Measurements from ENCODE around the gene TNP1.

The TNP1 gene

DNA sequence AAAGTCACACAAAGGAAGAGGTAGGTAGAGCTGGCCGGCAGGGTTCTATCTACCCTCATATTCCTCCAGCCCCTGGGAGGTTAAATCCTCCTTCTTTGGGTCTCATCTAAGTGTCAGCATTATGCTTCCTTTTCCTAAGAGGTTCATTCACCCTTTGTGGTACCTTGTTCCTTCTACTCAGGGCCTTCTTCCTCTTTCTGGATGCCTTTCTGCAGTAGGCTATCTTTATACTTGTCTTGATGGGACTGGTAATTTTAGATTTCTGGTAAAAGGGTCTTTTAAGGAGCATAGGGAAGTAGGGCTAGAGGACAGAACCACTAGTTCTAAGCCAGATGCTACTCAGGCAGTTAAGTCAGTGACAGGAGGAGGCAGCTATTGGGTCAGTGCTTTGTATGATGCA lies 13.7 kb upstream of the TNP1 start:
- DNase-seq (ENCODE audit: low read depth in 2 of 2) = no peak

DNA sequence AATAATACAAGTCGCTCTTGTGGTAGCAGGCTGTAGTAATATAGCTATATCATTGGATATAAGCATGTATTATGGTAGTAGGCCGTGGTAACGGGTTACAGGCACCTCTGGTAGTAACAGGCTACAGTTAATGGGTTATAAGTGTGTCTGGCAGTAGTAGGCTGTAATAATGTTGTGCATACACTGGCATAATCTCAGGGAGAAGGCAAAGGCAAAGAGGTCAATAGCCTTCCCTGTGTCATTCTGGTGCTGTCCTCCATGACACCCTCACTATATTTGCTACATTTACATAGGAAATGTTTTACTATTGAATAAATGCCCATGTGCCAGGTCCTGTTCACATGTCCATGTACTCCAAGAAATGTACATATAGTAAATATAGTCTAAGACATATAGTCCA lies 12.8 kb upstream of the TNP1 start:
- no peak for DNase-seq (ENCODE audit: low read depth in 2 of 2)

DNA sequence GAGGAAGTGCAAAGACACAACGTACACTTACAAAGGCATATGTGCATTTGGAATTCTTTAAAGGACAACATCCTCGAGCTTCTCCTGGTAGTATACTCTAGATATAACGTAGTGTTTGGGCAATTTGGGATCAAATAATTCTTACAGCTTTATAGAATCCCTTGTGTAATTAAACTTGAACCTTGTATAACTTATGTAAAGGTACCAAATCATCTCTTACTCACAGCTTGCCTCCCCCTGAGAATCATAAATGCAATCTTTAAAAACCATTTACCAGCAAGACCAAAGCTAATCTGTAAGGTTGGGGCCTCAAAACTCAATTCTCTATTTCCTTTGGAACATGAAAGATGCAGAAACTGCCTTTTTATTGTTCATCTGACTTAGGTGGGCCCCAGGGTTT lies 12.2 kb upstream of the TNP1 start:
- DNase-seq (ENCODE audit: low read depth in 2 of 2) = no peak

DNA sequence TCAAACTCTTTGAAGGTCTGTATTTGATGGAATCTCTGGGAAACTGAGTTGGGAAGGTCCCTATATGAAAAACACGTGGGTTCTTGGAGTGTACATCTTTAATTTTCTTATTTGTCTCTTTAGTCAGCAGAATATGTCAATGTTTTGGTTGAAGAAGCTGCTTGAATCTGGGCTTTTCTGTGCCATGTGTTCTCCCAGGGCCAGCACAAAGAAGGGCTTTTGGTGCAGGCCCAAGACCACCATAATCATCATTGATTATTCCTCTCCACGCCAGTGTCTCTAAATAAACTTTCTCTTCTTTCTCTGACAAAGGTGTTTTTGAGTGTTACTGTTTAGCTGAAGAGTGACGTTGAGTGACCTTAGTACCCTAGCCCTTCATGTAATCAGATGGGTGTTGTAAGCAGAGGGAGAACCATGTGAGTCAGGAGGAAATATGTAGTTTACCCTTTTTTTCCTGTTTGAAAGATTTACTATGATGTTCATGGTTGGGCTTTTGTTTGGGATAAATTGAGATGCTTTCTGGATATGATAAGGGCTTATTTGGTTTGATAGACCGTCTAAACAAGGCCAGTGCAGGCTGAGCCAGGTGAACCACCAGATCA lies 11.6 kb upstream of the TNP1 start:
- no peak for DNase-seq (ENCODE audit: low read depth in 2 of 2)

DNA sequence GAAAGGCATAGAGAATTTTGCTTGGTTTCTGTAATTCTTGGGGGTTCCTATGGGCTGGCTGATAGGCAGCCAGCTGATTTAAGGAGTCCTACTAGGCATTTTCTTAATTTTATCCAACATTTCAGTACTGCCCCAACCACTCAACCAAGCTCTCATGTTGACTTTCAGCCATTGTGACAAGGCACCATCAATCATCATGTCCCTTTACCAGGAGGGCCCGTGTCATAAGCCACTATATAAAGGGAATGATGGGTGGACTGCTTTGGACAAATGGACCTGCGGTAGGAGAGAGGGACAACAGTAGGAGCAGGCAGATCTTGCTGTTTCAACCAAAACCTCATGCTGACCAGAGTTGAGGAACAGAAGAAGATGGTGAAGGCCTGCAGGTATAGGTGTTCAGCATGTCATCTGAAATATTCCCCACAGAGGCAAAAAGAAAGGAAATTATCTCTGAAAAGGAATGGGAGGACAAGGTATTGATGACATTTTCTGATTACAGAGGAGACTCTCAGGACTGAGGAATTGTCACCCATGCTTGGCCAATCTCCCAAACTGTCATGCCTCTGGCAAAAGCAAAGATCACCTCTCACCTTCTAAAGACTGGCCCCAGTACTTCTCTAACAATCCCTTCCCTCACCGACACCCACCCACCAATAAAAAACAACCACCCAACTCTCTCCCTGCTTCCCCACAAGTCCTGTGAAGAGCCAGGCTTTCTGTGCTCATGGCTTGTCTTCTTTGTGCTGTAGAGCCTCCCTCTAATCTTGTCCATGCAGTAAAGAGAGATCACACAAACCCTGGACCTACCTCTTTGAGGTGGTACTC lies 10.9 kb upstream of the TNP1 start:
- no peak for DNase-seq (ENCODE audit: low read depth in 2 of 2)

DNA sequence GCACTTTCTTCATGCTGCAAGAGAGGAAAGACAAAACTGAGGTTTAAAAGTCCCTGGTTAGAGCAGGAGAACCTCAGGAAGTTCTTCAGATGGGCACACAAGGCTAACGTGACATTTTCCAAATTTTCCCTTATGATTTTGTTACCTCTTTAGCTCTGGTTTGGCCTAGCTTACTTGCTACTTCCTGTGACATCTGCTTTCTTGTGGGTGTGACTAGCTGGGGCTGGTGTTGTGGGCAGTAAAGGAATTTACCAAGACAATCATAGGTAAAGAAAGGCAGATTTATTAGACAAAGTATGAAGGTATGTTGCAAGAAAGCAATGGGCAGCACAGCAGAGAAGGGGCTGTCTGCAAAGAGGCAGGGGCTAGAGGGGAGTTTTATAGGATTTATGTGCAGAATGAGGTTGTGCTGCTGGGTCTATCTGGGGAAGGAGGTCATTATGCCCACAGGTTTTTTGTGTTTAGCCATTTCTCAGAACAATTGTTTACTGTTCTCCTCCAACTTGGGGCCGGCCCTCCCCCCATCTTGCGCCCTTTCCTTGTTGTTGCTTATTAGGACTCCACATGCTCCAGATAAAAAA lies 6.7 kb upstream of the TNP1 start:
- no peak for DNase-seq (ENCODE audit: low read depth in 2 of 2)

DNA sequence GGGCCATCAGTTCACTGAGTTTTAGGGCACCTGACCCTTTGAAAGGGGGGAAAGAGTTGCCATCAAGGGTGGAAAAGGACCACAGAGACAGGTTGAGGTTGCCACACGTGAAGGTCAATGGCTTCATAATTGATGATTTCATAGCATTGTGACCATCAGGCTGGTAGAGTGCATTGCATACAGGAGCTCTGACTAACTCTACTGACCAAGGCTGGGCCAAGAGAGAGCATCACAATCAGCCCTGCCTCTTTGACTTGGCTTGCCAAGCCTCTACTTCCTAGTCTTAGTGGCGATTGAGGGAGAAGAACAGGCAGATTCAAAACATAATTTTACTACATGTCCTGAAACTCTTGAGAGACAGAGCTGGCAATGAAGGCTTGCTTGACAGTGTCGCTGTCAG lies 5.8 kb upstream of the TNP1 start:
- no peak for DNase-seq (ENCODE audit: low read depth in 2 of 2)

DNA sequence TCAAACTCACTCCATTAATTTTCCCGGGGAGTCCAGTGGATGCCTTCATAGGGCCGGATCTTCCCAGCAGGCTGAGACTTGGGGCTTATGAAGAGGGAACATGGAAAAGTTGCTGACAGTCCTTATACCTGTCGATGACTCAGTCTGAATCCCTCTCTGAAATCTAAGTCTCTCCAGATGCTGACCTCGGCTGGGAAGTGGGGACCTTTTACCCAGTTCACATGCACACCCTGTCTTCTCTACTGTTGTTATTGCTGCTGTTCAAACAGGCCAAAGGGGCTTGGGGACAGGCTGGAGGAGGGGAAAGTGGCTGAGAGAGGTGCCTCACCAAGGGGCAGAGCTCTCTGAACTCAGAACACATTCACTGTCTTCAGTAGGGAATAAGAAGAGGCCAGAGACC lies 4.1 kb upstream of the TNP1 start:
- DNase-seq (ENCODE audit: low read depth in 2 of 2) = no peak

DNA sequence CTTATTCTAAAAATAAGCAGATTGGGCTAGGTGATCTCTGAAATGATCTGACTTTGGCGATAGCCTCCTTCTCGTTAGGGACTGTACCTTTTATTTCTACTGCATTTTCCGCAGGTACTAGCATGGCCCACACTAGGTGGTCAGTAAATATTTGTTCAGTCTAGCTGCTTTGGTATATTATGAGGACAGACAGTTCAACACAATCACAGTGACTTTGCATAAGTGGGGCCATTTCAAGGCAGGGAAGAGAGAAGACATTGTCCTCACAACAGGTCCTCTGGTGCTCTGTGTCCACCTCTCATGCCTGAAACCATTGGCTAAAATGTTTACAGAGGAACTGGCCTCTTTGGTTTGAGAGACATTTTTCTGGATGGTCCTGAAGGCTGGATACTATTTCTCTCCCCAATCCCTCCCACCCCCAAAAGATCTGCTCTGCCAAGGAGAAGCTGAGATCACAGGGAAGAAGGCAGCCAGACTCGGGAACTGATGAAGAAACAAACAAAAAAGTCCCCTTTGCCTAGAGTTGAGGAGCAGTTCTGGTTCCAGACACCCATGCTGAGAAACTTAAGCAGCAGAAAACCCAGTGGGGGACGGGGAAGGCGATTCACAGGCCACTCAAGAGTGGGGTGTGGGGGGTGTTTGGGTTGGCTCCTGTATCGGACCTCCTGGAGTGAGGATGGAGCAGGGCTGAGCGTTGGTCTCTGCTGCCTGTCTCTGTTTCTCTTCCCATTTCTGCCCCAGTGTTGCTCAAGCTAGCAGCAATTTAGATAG lies 2.9 kb upstream of the TNP1 start:
- DNase-seq (ENCODE audit: low read depth in 2 of 2) = no peak

DNA sequence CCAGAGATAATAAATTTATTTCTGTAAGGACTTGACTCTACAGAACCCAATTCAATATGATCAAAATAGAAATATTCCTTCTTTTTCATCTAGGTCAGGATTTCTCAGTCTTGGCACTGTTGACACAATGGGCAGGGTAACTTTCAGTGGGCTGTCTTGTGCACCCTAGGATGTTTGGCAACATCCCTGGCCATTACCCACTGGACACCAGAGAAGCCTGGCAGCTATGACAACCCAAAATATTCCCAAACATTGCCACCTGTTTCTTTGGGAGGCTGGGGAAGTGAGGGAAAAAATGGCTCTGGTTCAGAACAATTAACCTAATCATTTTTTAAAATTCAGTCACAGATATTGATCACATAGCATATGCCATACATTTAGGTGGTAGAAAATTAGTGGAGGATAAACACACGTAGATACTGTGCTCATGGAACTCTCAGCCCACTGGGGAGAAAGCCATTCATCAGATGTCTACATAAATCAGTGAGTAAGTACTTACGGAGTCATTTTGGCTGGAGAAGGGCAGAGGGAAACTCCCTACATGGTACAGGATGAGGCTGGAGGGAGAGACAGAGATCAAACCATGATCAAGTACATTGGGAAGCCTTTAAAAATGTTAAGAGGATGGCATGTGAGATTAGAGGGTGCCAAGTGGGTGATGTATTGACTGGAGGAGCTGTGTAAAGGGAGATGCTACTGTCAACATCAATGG lies 718 bp upstream of the TNP1 start:
- DNase-seq (ENCODE audit: low read depth in 2 of 2) = no peak

DNA sequence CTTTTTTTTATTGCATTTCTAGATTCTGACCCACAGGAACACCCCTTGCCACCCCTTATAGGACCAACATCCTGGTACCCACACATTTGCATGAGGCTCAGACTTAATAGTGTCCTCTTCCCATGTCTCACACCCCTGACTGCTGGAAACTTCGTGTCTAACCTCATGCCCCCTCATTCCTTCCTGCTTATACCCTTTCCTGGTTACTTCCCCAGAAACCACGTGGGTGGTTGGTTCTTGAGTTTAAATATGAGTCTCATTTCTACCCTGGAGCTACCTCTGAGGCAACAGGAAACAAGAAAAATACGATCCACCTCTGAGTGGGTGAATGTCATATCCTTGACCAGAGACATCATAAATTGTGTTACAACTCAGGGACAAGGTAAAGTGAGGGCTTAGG lies 1.6 kb downstream of the TNP1 start:
- no peak for DNase-seq (ENCODE audit: low read depth in 2 of 2)

DNA sequence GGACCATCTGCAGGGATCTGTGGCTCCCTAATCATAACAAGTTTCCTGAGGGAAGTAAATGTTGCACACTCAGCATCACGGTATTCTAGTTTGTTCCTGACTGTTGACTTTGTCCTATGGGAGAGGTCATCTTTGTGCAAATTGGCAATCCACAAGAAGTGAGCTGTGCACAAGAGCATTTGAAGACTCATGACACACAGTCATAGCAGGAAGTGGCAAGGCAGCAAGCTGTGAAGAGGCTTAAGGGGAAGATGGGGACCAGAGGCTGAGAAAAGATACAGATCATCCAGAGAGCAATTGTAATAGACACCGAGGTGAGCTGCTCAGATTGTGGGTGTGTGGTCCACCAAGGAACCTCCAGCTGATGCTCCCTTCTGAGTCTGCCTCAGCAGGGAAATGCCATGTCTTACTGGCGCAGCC lies 2.7 kb downstream of the TNP1 start:
- peak; percentile 12 to 20 for DNase-seq (ENCODE audit: low read depth in 2 of 2)

DNA sequence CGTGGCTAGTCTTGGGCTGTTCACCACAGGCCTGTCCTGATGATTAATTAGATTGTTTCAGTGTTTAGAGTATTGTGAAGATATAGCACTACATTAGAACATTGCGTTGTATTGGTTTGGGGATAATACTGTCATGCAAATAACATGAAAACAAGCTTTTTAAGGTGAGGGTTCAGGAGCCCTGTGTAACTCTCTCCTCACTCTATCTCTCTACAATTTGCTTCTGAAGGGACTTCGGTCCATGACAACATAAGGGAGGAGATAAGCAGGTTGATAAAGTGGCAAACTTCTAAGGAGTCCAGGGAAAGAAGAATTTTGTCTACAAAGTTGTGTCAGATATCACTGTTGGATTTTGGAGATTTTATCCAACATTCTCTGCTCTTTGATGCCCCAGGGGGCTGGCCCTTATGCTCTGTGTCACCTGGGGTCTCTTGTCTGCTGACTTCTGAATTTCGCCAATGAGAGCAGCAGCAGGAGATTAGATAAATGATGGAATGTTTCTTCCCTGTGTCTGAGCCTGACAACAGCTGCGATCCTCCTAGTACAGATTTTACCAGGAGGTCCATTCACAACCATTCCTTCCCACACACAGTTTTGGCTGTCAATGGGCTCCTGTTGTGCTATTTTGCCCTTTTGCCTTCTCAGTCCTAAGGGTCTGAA lies 3.3 kb downstream of the TNP1 start:
- no peak for DNase-seq (ENCODE audit: low read depth in 2 of 2)

DNA sequence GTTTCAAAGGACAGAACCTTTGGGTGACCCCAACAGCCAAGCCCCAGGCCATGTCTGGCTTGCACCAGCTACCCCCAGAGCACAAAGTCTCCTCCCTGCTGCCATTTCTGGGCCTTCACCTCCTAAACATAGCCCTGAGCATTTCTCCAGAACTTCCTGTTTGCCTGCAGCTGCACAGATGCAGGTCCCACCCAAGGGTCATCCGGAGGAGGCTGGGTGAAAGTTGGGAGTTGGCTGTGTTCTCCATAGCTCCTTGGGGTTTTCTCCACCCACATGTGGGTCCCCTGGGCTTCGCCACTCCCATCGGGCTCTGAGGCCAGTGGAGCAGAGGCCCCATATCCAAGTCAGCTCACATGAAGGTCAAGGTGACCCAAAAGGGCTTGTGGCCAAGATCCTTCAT lies 4.3 kb downstream of the TNP1 start:
- no peak for DNase-seq (ENCODE audit: low read depth in 2 of 2)

DNA sequence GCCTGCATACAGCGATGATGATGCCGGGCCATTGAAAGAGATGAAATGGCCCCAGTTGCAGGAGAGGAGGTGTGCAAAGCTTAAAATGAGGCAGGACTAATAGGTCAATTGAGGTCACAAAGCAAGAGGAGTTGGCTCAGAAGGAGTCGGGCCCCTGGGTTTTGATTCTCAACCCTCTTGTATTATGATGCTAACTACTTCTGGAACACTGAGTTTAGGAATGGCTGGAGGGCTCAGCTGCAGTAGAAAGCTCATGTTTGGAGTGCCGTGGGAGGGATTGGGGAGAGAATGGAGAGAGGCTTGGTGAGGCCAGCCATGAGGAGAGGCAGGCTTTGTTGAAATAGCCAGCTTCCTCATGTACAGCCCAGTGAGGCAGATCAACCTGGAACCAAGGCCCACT lies 4.8 kb downstream of the TNP1 start:
- no peak for DNase-seq (ENCODE audit: low read depth in 2 of 2)

DNA sequence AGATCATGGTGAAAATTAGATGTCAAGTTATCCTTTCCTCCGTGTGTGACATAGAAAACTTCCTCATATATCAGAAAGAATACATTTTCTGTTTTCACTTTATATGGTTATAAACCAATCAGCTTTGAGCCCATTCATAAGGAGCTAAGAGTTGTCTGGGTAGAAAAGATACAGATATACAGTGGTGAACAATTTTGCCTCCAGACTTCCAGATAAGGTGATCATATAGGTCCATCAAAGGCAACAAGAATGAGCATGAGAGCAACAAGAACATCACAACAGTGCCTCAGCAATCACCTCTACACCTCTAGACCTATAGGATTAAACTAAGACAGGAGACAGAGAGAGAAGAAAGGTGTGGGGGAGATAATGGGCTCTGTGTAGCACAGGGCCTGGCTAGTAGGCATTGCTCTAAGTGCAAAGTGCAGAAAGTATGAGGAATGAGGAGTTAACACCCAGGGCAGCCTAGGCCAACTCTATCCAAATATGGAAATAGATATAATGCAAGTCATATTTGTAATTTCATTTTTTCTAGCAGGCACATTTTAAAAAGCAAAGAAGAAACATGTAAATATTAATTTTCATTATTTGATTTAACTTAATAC lies 8.3 kb downstream of the TNP1 start:
- no peak for DNase-seq (ENCODE audit: low read depth in 2 of 2)

DNA sequence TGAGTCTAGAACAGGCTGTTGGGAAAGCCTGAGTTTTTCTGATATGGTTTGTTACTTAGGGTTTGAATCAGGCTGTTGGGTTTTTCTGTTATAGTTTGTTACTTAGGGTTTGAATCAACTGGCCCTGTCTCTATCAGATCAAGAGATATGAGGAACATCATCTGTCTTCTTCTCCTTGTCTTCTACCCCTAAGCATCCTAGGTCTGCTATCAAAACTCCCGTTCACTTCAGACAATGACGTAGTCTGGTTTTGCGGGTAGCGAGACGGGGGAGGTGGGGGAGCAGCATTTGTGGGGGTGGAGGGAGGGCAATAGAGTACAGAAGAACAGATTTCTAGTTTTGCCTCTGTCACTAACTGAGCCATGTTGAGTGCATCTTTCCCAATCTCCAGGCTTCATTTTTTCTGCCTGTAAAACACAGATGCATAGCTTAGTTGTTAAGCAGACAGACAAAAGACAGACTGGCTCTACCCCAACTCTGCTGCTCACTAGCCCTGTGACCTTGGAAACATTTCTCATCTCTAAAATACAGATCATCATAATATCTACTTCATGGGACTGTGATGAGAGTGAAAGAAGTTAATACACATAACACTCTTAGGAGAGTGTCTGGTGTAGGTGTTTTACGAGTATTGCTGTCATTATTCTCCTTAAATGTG lies 9.1 kb downstream of the TNP1 start:
- DNase-seq (ENCODE audit: low read depth in 2 of 2) = no peak

DNA sequence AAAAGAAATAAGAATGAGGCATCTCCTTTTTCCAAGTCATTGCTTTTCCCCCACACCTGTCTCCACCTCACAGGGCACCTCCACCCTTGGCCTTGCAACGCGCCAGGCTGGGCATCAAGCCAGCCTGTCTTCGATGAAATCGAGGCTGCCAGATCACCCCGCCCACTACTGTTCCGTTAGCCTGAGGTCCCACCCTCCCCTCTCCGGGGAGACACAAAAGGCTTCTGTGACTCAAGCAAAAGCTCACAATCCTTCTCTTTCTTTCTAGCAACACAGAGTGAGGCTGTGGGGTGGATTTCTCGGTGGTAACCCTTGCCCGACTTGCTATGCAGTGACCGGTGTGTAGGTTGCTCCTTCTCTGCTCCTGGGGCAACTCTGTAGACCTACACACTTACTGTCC lies 9.9 kb downstream of the TNP1 start:
- no peak for DNase-seq (ENCODE audit: low read depth in 2 of 2)

DNA sequence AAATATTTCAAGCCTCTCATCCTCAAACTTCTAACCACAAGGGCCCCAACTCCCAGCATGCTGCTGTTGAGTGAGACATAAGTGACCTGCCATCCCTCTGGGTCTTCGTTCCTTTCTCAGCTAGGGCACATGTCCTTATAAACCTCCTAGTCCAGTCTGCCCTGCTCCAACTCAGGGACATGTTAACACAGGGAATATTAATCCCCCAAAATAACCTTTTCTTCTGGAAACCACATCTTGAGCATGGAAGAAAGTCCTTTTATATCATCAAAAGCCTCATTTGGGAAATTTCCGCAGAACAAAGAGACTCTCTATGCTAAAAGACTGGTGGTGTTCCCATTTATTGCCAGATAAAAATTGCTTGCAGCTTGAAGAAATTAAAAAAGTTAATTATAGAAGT lies 14.4 kb downstream of the TNP1 start:
- DNase-seq (ENCODE audit: low read depth in 2 of 2) = no peak

DNA sequence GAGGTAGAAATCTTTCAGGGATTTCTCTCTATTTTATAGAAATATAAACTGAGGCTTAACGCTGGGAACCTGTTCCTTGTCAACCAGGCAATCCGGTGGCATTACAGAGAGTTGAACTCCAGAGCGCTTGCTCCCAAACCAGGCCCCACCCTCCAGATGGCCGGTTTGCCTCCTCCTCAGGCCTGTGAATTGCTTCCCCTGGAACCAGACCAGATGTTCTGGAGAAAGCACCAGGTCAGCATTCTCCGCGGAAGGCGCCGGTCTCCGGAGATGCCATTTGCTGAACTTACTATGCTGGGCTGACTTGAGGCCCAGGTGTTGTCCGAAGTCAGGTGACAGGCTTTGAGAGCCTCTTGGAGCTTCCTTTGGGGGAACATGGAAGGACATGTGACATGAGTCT lies 17.2 kb downstream of the TNP1 start:
- no peak for DNase-seq (ENCODE audit: low read depth in 2 of 2)
